Naive B cell (primary cell): ENCODE results near the gene DOK5. TPM values are rescaled to one million over a fixed set of nuclear protein-coding genes. Genes with fewer than 3 reads are reported as not detected.
A peak's percentile ranks its signal among the peaks of the same experiment; 100 is the strongest.

Experiments used
- ATAC-seq, 2 donors: fragments of 150-1000 bp; cut with Tn5 transposase; 2 replicates each; pipeline ENCODE4 v1.10.0; 2021; ENCODE audit warnings: low read depth in 2 of 2, mild to moderate bottlenecking in 2 of 2, moderate library complexity in 2 of 2
- DNase-seq: peaks from one replicate; pipeline ENCODE4 v3.0.0; 2022
- H3K27ac Mint-ChIP-seq, 6 donors: one replicate each; pipeline ENCODE4 v1.8.0; 2020 to 2022; ENCODE audit warnings: mild to moderate bottlenecking in 6 of 6, mixed read lengths in 6 of 6, moderate library complexity in 5 of 6, inconsistent platforms in 2 of 6
- H3K27me3 Mint-ChIP-seq, 3 donors: one replicate each; pipeline ENCODE4 v1.8.0; 2021 to 2022; ENCODE audit warnings: mixed read lengths in 3 of 3, mild to moderate bottlenecking in 1 of 3
- H3K36me3 Mint-ChIP-seq, 2 donors: one replicate each; pipeline ENCODE4 v1.8.0; 2020 to 2022; ENCODE audit warnings: mixed read lengths in 2 of 2, inconsistent platforms in 1 of 2, mild to moderate bottlenecking in 1 of 2
- H3K4me1 Mint-ChIP-seq, 3 donors: one replicate each; pipeline ENCODE4 v1.8.0; 2020 to 2022; ENCODE audit warnings: mixed read lengths in 3 of 3, inconsistent platforms in 1 of 3, mild to moderate bottlenecking in 1 of 3, moderate library complexity in 1 of 3
- H3K4me3 Mint-ChIP-seq, 8 donors: one replicate each; pipeline ENCODE4 v1.8.0; 2020 to 2022; ENCODE audit warnings: mild to moderate bottlenecking in 8 of 8, mixed read lengths in 8 of 8, moderate library complexity in 8 of 8, inconsistent platforms in 2 of 8
- H3K9me3 Mint-ChIP-seq, 7 donors: one replicate each; pipeline ENCODE4 v1.8.0; 2020 to 2022; ENCODE audit warnings: mixed read lengths in 7 of 7, mild to moderate bottlenecking in 5 of 7, inconsistent platforms in 2 of 7, moderate library complexity in 1 of 7
- polyA plus RNA-seq, 6 donors: library from polyadenylated mRNA; unstranded; fragments of 300-500 nt; fragmentation: Illumina TruSeq; gene quantifications; one replicate each; pipeline ENCODE4 v1.2.3, GENCODE V29; 2021; ENCODE audit warnings: low read depth in 6 of 6

DOK5 gene
- polyA plus RNA-seq, 6 donors from 2014 or later, result not detected

GRCh38 chr20:54598352-54598751 lies 123.0 kb downstream of the DOK5 start:
- H3K36me3 Mint-ChIP-seq, result peaks cover 6 to 9% of the 10 kb centered on the region in 2 donors
- ATAC-seq (no peak), DNase-seq (no peak)
- no peaks in the 10 kb centered on the region for H3K4me1 Mint-ChIP-seq
- H3K4me3 Mint-ChIP-seq, result no peak overlapping the region
- peaks cover 3 to 13% (median 6%) of the 10 kb centered on the region in 7 donors for H3K9me3 Mint-ChIP-seq
- no peak overlapping the region for H3K27ac Mint-ChIP-seq
- H3K27me3 Mint-ChIP-seq, result peaks cover 5 to 8% (median 5%) of the 10 kb centered on the region in 3 donors

- peaks cover 6 to 9% of the 10 kb centered on the region in 2 donors for H3K36me3 Mint-ChIP-seq
- H3K27ac Mint-ChIP-seq, result peak overlapping the region in 1 of 6 donors; percentile 7
- no peak overlapping the region for H3K4me3 Mint-ChIP-seq
- no peak for DNase-seq
- peaks cover 3 to 13% (median 5%) of the 10 kb centered on the region in 7 donors for H3K9me3 Mint-ChIP-seq
- H3K4me1 Mint-ChIP-seq, result peaks cover 0 to 3% (median 0%) of the 10 kb centered on the region in 3 donors
- peaks cover 0 to 8% (median 5%) of the 10 kb centered on the region in 3 donors for H3K27me3 Mint-ChIP-seq
- no peak for ATAC-seq
Measured at GRCh38 chr20:54600634-54601033, 125.2 kb downstream of the DOK5 start.

GRCh38 chr20:54601831-54602515 lies 126.6 kb downstream of the DOK5 start:
- peaks cover 6 to 9% of the 10 kb centered on the region in 2 donors for H3K36me3 Mint-ChIP-seq
- no peak overlapping the region for H3K27ac Mint-ChIP-seq
- H3K4me1 Mint-ChIP-seq, result peaks cover 8 to 16% (median 8%) of the 10 kb centered on the region in 3 donors
- H3K4me3 Mint-ChIP-seq, result no peak overlapping the region
- H3K9me3 Mint-ChIP-seq, result peaks cover 3 to 13% (median 5%) of the 10 kb centered on the region in 7 donors
- H3K27me3 Mint-ChIP-seq, result peaks cover 0 to 8% (median under 1%) of the 10 kb centered on the region in 3 donors
- DNase-seq (no peak), ATAC-seq (no peak)

- Mint-ChIP-seq H3K27me3 (peaks cover 0 to under 1% (median 0%) of the 10 kb centered on the region in 3 donors), H3K4me1 (peaks cover 8 to 31% (median 12%) of the 10 kb centered on the region in 3 donors), H3K4me3 (no peak overlapping the region), H3K27ac (peak overlapping the region in 1 of 6 donors; percentile 10), H3K9me3 (peaks cover 0 to 4% (median 0%) of the 10 kb centered on the region in 7 donors), H3K36me3 (no peaks in the 10 kb centered on the region)
- no peak for DNase-seq
- ATAC-seq, result no peak
Measured at GRCh38 chr20:54605319-54605718, 129.9 kb downstream of the DOK5 start.

- Mint-ChIP-seq H3K4me1 (peaks cover 8 to 31% (median 12%) of the 10 kb centered on the region in 3 donors), H3K36me3 (no peaks in the 10 kb centered on the region)
- DNase-seq, result no peak
Measured at GRCh38 chr20:54606380-54606779, 131.0 kb downstream of the DOK5 start.

GRCh38 chr20:54608039-54608745 lies 132.8 kb downstream of the DOK5 start:
- peaks cover 8 to 31% (median 12%) of the 10 kb centered on the region in 3 donors for H3K4me1 Mint-ChIP-seq
- H3K4me3 Mint-ChIP-seq, result no peak overlapping the region
- no peaks in the 10 kb centered on the region for H3K36me3 Mint-ChIP-seq
- H3K27me3 Mint-ChIP-seq, result peaks cover 0 to 7% (median 4%) of the 10 kb centered on the region in 3 donors
- peaks cover 0 to 2% (median 0%) of the 10 kb centered on the region in 7 donors for H3K9me3 Mint-ChIP-seq
- DNase-seq, result no peak
- no peak for ATAC-seq
- peak overlapping the region in 2 of 6 donors; percentile 61 to 71 for H3K27ac Mint-ChIP-seq

More at GRCh38 chr20:54606380-54606779, 131.0 kb downstream of the DOK5 start:
- H3K9me3 Mint-ChIP-seq, result peaks cover 0 to 2% (median 0%) of the 10 kb centered on the region in 7 donors
- peak overlapping the region in 1 of 8 donors; percentile 0 for H3K4me3 Mint-ChIP-seq
- peak overlapping the region in 2 of 6 donors; percentile 0 to 60 for H3K27ac Mint-ChIP-seq
- H3K27me3 Mint-ChIP-seq, result peaks cover 0 to 7% (median 4%) of the 10 kb centered on the region in 3 donors
- peak in 1 of 2 donors; percentile 67 for ATAC-seq

- Mint-ChIP-seq H3K27ac (no peak overlapping the region), H3K9me3 (no peaks in the 10 kb centered on the region), H3K4me1 (peaks cover 8 to 31% (median 12%) of the 10 kb centered on the region in 3 donors), H3K27me3 (peaks cover 0 to 7% (median 4%) of the 10 kb centered on the region in 3 donors), H3K36me3 (no peaks in the 10 kb centered on the region), H3K4me3 (no peak overlapping the region)
- ATAC-seq, result no peak
- DNase-seq, result no peak
Measured at GRCh38 chr20:54608943-54609342, 133.6 kb downstream of the DOK5 start.

GRCh38 chr20:54611708-54612412 lies 136.5 kb downstream of the DOK5 start:
- H3K4me1 Mint-ChIP-seq, result peaks cover 0 to 15% (median 4%) of the 10 kb centered on the region in 3 donors
- no peak overlapping the region for H3K4me3 Mint-ChIP-seq
- no peaks in the 10 kb centered on the region for H3K36me3 Mint-ChIP-seq
- peaks cover 0 to 8% (median 7%) of the 10 kb centered on the region in 3 donors for H3K27me3 Mint-ChIP-seq
- DNase-seq (no peak), ATAC-seq (no peak)
- H3K27ac Mint-ChIP-seq, result no peak overlapping the region
- peaks cover 0 to 2% (median 0%) of the 10 kb centered on the region in 7 donors for H3K9me3 Mint-ChIP-seq

GRCh38 chr20:54618412-54618811 lies 143.0 kb downstream of the DOK5 start:
- Mint-ChIP-seq H3K36me3 (no peaks in the 10 kb centered on the region), H3K4me1 (no peaks in the 10 kb centered on the region), H3K4me3 (no peak overlapping the region), H3K27me3 (peaks cover 4 to 16% (median 10%) of the 10 kb centered on the region in 3 donors), H3K9me3 (peaks cover 0 to 4% (median 1%) of the 10 kb centered on the region in 7 donors), H3K27ac (no peak overlapping the region)
- no peak for ATAC-seq
- DNase-seq, result no peak

- H3K27me3 Mint-ChIP-seq, result peaks cover 4 to 16% (median 10%) of the 10 kb centered on the region in 3 donors
- H3K4me1 Mint-ChIP-seq, result no peaks in the 10 kb centered on the region
- no peaks in the 10 kb centered on the region for H3K36me3 Mint-ChIP-seq
- DNase-seq (no peak), ATAC-seq (no peak)
- no peak overlapping the region for H3K4me3 Mint-ChIP-seq
- H3K27ac Mint-ChIP-seq, result no peak overlapping the region
- H3K9me3 Mint-ChIP-seq, result peaks cover 0 to 4% (median 1%) of the 10 kb centered on the region in 7 donors
Measured at GRCh38 chr20:54619181-54619580, 143.8 kb downstream of the DOK5 start.

- H3K27ac Mint-ChIP-seq, result no peak overlapping the region
- peaks cover 0 to 4% (median 1%) of the 10 kb centered on the region in 7 donors for H3K9me3 Mint-ChIP-seq
- peaks cover 4 to 16% (median 10%) of the 10 kb centered on the region in 3 donors for H3K27me3 Mint-ChIP-seq
- H3K4me1 Mint-ChIP-seq, result no peaks in the 10 kb centered on the region
- DNase-seq, result no peak
- H3K4me3 Mint-ChIP-seq, result no peak overlapping the region
- no peaks in the 10 kb centered on the region for H3K36me3 Mint-ChIP-seq
- no peak for ATAC-seq
Measured at GRCh38 chr20:54619682-54620081, 144.3 kb downstream of the DOK5 start.

GRCh38 chr20:54620611-54621010 lies 145.2 kb downstream of the DOK5 start:
- DNase-seq, result no peak
- peaks cover 0 to 4% (median 0%) of the 10 kb centered on the region in 7 donors for H3K9me3 Mint-ChIP-seq
- ATAC-seq, result no peak
- H3K4me3 Mint-ChIP-seq, result no peak overlapping the region
- no peaks in the 10 kb centered on the region for H3K36me3 Mint-ChIP-seq
- peaks cover 4 to 16% (median 6%) of the 10 kb centered on the region in 3 donors for H3K27me3 Mint-ChIP-seq
- H3K4me1 Mint-ChIP-seq, result no peaks in the 10 kb centered on the region
- H3K27ac Mint-ChIP-seq, result no peak overlapping the region
